GM20000 (cell line): ENCODE data around the gene SYT13.

ENCODE experiments used
- DNase-seq: peaks from one replicate; pipeline ENCODE4 v3.0.0; 2012; ENCODE audit warnings: low spot score
- CTCF ChIP-seq: IDR thresholded peaks from 2 replicates; pipeline ENCODE4 v1.5.1; 2012; ENCODE audit warnings: mild to moderate bottlenecking, control low read depth; ENCODE audit errors: extremely low read depth, missing control alignments

The SYT13 gene

GRCh38 chr11:45211732-45212131 is 74.4 kb downstream of the SYT13 start:
- DNase-seq, result no peak
- TF ChIP-seq CTCF, result no peak

- DNase-seq, result no peak
- no peak for TF ChIP-seq CTCF
These were observed 75.3 kb downstream of the SYT13 start for GRCh38 chr11:45210846-45211245.

- DNase-seq, result peak; percentile 56
These were observed 76.0 kb downstream of the SYT13 start for GRCh38 chr11:45209891-45210699.

GRCh38 chr11:45209000-45209879 is 76.9 kb downstream of the SYT13 start:
- no peak for TF ChIP-seq CTCF
- no peak for DNase-seq

More at GRCh38 chr11:45209891-45210699, 76.0 kb downstream of the SYT13 start:
- TF ChIP-seq CTCF, result no peak

- no peak for TF ChIP-seq CTCF
- no peak for DNase-seq
These were observed 78.0 kb downstream of the SYT13 start for GRCh38 chr11:45208135-45208534.

GRCh38 chr11:45205978-45206377 is 80.2 kb downstream of the SYT13 start:
- no peak for TF ChIP-seq CTCF
- DNase-seq, result no peak

- no peak for DNase-seq
- TF ChIP-seq CTCF, result no peak
These were observed 81.4 kb downstream of the SYT13 start for GRCh38 chr11:45204761-45205160.
